H1 (cell line): ENCODE results near the gene SAE1. TPM values are rescaled to one million over a fixed set of nuclear protein-coding genes. Genes with fewer than 3 reads are reported as not detected.

ENCODE experiments used
- ATF3 ChIP-seq: IDR thresholded peaks from 2 replicates; pipeline ENCODE4 v1.6.1; 2011; ENCODE audit warnings: low read depth, mild to moderate bottlenecking, low read length; ENCODE audit not compliant: insufficient read depth
- BRCA1 ChIP-seq: IDR thresholded peaks from 2 replicates; pipeline ENCODE4 v1.6.1; 2012; ENCODE audit warnings: low read depth, low read length, improper control_type of control experiment
- CBX5 ChIP-seq: fragments of 300-800, 300-1000 bp; sonication (generic); IDR thresholded peaks from 2 replicates; pipeline ENCODE4 v1.7.1; 2016; ENCODE audit warnings: antibody characterized with exemption, low read length, low read depth
- CEBPB ChIP-seq: IDR thresholded peaks from 2 replicates; pipeline ENCODE4 v1.6.1; 2012; ENCODE audit warnings: low read depth, low read length
- CHD7 ChIP-seq: fragments of 300-600 bp; sonication (generic); IDR thresholded peaks from 2 replicates; pipeline ENCODE4 v1.7.1; 2012; ENCODE audit warnings: low read length, moderate library complexity, mild to moderate bottlenecking, inconsistent platforms; ENCODE audit not compliant: insufficient replicate concordance
- NANOG ChIP-seq: IDR thresholded peaks from 2 replicates; pipeline ENCODE4 v1.6.1; 2011; ENCODE audit warnings: low read length, low read depth, mild to moderate bottlenecking, inconsistent platforms; ENCODE audit not compliant: insufficient read depth, poor library complexity, severe bottlenecking
- POLR2A ChIP-seq, 2 experiments: IDR thresholded peaks; 1 replicate in 1 of 2; 2 replicates in 1 of 2; pipeline ENCODE4 v1.6.1; 2011; ENCODE audit warnings: low read depth in 2 of 2, low read length in 2 of 2, mild to moderate bottlenecking in 2 of 2; ENCODE audit errors: control extremely low read depth in 1 of 2
- TAF7 ChIP-seq: optimal IDR thresholded peaks from 2 replicates; pipeline ENCODE3; 2011; ENCODE audit warnings: low read depth, mild to moderate bottlenecking, inconsistent platforms, low read length, moderate library complexity, borderline replicate concordance
- TBP ChIP-seq: IDR thresholded peaks from 2 replicates; pipeline ENCODE4 v1.6.1; 2011; ENCODE audit warnings: low read depth, low read length, improper control_type of control experiment
- polyA plus RNA-seq, 7 experiments: library from polyadenylated mRNA; depleted of rRNA in 3 of 7; stranded (reverse) in 5 of 7; unstranded in 2 of 7; fragments of >200 nt in 5 of 7; fragments of 200-250 nt in 2 of 7; gene quantifications; 1 replicate in 5 of 7; 2 replicates in 1 of 7; 4 replicates in 1 of 7; pipeline versions ENCODE4 v1.2.1 to v1.2.3, GENCODE V29; 2011 to 2013; ENCODE audit warnings: missing spikeins in 2 of 7, mixed read lengths in 2 of 7
- total RNA-seq: library from RNA; stranded (reverse); fragmentation: NEBNext Ultra II Directional; extraction: Animal tissue kit (Norgen Biotek cat#: 25700); gene quantifications from 2 replicates; pipeline ENCODE4 v1.2.1, GENCODE V29; 2021

The SAE1 gene
- total and polyA plus RNA-seq, 2 of the 8 experiments (the other 6 are each of a cell fraction or from before 2014, with no cell fraction given): 213 to 268 TPM

GRCh38 chr19:47081095-47081494 lies 49.5 kb upstream of the SAE1 start (continued):
- TF ChIP-seq CHD7: no peak
- TF ChIP-seq POLR2A (IDR thresholded peaks at IDR 0.05; ENCODE audit: control extremely low read depth in 1 of 2, low read depth in 2 of 2, low read length in 2 of 2): no peak
- TF ChIP-seq CEBPB: no peak
- no peak for TF ChIP-seq NANOG
- no peak for TF ChIP-seq CBX5
- no peak for TF ChIP-seq TAF7
- TF ChIP-seq TBP: no peak
- no peak for TF ChIP-seq BRCA1
- no peak for TF ChIP-seq ATF3
